GM18858 (cell line): Measurements from ENCODE around the gene DLG2.
"Not testable (repeated sequence)": the region's sequence is repeated elsewhere in the genome, so short reads cannot be mapped to it uniquely, and the experiment has no call there.

Experiments used
- ATAC-seq: cut with Tn5 transposase; IDR thresholded peaks from one replicate; pipeline ENCODE4 v1.9.1; 2021; ENCODE audit not compliant: unreplicated experiment

The DLG2 gene

DNA sequence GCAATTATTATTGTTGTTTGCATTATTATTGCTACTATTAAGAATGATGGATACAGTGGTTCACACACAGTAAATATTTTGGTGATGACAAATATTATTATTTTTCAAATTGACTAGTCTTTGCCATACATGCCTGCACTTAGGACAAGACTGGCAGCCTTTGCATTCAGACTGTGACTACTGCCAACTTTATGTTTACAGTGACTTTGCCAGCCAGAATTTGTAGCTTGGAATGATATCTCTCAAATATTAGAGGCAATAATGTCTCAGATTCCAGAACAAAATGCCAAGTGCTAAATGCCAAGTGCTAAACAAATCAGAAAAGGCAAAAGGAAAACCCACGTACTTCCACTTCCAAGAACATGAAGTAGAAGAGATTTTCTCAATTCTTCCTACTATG is 823.1 kb downstream of the DLG2 start:
- no peak for ATAC-seq

DNA sequence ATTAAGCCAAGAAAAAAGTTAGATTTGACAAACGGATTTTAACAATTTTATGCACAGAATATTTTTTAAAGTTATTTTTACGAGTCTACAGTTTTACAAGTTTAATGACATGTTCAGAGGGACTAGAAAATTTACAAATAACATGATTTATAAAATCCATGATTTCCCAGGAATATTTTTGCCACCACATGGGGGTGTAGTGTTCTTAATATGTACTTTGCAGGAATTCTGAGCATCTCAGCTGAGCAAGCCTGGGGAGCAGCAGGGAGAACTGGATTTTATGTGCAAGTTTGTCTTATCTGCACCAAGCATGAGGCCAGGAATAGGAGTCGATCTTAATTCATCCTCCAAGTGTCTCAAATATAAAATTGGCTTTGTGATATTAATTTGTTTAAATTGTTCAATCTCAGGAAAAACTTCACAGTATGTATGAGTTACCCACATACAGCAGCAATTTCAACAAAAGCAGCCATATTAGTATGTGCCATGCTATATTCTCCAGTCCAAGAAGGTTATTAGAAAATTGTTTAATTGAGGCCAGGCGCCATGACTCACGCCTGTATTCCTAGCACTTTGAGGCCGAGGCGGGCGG is 826.3 kb downstream of the DLG2 start:
- ATAC-seq: no peak

DNA sequence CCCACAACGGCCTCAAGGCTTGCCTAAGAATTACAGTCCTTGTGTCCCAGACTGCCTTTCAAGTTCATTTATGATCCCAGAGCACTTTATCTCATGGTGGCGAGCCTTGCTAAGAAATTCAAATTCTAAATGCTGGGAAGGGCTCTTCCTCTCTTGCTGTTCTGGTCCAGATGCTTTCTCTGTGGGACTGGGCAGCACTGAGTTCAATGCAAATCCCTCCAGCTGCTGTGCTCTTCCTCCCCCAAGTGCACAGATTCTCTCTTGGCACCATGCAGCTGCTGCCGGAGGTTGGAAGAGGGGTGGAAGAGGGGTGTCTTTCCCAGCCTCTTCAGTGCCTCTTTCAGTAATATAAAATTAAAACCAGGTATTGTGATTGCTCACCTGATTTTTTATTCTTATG is 828.0 kb downstream of the DLG2 start:
- ATAC-seq: no peak

DNA sequence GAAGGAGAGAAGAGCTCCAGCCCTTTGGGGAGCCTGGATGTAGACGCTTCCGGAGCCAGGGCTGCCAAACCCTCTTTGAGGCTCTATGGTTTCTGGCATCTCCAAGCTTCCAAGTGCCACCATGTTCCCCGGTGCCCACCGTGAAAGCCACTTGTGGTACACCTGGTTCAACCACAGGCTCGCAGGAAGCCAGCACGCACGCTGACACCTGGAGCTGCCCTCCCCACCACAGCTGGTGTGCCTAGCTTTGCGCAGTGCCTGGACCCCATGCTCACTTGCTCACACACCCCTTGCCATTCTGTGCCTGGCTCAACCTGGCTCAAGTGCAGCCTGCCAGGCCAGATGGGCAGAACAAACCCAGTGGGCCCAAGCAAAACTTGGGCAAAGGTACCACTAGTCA is 831.4 kb downstream of the DLG2 start:
- ATAC-seq: no peak

DNA sequence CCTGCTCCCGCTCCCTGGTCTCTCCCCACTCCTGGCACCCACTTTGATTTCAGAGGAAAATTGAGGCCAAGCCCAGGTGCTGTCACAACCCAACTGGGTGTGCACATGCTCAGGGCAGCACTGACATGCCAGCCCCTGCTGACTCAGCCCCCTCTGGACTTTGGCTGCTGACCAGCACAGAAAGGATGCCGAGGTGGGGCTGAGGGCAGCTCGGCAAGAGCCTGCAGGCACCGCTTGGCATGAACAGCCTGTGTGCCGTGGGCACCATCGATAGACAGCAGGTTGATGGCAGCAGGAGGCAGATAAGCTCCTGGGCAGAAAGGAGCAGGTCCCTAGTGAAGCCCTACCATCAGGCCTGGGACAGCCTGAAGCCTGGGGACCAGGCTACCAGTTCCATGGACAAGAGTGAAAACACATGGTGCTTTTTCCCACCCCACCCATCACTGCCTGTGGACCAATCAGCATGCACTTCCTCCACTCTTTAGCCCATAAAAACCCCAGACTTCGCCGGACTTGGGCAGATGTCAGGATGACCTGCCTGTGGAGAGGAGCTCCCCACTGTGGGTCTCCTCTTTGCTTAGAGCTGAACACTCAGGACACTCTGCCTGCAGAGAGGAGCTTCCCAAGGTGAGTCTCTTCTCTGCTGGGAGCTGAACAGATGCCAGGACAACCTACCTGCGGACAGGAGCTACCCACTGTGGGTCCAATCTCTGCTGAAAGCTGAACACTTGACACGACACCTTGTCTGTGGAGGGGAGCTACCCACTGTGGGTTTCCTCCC is 832.3 kb downstream of the DLG2 start:
- no peak for ATAC-seq

- no peak for ATAC-seq
These were observed 833.8 kb downstream of the DLG2 start for GRCh38 chr11:84793318-84793717.

DNA sequence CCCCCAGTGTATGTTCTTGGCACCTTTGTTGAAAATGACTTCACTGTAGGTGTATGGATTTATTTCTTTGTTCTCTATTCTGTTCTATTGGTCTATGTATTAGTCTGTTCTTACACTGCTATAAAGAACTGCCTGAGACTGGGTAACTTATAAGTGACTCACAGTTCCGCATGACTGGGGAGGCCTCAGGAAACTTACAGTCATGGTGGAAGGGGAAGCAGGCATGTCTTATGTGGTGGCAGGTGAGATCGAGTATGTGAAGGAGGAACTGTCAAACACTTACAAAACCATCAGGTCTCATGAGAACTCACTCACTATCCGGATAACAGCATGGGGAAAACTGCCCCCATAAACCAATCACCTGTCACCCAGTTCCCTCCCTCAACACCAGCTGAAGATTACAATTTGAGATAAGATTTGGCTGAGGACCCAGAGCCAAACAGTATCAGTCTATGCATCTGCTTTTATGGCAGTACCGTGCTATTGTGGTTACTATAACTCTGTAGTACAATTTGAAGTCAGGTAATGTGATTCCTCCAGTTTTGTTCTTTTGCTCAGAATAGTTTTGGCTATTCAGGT is 836.2 kb downstream of the DLG2 start:
- no peak for ATAC-seq

DNA sequence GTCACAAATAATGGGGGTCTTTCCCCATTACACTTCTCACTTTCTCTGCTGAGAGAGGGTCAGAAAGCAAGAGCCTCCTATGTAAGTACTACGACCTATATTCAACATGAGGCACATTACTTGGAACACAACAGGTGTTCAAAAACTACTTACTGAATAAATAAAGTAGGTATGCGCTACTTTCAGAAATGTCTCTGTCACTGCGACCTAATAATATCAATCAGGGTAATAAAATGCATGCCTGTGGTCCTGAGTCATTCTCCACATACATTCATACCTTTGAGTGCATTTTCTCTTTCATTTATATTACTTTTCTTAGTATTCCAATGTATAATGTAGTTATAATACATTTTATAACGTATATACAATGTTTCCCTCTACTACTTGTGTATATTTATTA is 838.9 kb downstream of the DLG2 start:
- no peak for ATAC-seq

- ATAC-seq: not testable (repeated sequence)
These were observed 843.0 kb downstream of the DLG2 start for GRCh38 chr11:84784158-84784557.

DNA sequence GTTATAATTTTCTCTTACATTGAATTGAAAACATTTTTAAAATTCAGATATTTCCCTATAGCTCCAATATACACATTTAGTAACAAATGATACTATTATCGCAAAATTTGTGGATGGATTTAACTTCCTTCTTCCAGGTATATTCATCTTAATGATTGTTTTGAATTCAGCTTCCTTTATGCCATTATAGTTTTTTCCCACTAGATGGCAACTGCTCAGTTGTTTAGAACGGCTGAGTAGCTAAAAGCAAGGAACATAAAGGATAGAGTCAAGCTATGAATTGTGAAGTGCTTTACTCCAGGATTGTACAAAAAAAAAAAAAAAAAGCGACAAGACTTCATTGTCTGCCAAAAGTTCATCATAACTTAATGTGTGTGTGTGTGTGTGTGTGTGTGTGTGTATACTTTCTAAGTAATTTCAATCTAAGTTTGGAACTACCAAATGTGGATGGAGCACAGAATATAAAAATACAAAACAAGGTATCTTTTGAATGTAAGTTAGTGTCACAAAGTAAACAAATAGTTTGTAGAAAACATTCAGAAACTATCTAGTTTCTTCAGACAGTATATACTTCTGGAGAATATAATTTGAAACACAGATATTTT is 846.4 kb downstream of the DLG2 start:
- ATAC-seq: no peak

GRCh38 chr11:84775503-84775902 is 851.6 kb downstream of the DLG2 start:
- no peak for ATAC-seq

DNA sequence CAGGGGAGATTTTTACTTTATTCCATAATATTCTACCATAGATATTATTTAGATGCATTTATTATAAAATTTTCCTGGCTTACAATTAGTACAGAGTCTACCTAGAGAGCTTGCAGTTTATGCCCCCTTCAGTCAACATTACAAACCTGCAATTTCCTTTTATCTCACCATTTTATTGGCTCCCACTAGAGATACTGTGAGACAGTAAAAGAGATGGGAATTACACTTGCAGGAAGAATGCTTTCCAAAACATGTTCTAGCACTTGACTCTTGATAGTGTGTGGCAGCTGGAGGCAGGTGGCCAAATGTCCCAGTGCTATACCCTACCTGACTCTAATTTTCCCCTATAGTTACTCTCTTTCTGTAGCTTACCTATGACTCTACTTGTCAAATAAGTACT is 863.2 kb downstream of the DLG2 start:
- ATAC-seq: no peak

DNA sequence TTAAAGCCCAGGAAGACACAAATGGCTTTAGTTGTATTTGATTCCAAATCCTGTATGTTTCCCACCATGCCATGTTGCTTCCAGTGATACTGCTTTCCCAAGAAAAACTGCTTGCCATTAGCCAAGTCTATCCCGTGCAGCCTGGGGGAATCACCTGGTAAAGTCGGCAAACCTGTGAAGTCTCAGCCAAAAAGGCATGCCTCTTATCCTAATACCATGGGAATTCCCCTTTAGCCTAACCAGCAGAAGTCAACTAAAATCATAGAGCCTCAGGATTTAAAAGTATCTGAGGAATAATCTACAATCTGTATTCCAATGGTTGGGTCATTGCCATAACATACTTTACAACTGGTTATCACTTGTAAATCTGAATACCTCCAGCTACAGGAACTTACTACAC is 869.4 kb downstream of the DLG2 start:
- ATAC-seq: no peak

GRCh38 chr11:84751371-84751770 is 875.8 kb downstream of the DLG2 start:
- ATAC-seq: no peak

DNA sequence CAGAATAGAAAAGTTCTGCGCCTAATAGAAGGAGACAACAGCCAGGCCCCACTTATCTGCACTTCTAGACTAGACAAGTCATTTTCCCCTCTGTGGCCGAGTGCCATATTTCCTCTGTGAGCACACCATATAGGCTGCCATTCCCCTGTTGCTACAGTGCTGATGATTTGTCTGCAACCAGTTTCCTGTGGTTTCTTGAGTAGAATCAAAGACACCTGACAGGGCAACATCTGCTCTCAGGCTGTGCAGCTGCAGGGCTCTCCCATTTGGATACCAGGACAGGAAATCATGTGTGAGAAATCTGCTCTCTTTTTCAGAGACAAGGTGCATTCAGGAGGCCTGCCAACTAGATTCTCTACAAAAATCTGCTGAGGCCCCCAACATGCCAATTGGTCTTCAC is 879.3 kb downstream of the DLG2 start:
- no peak for ATAC-seq

GRCh38 chr11:84740050-84740449 is 887.1 kb downstream of the DLG2 start:
- ATAC-seq: no peak

GRCh38 chr11:84724256-84724655 is 902.9 kb downstream of the DLG2 start:
- ATAC-seq: no peak

GRCh38 chr11:84722583-84723108 is 904.5 kb downstream of the DLG2 start:
- ATAC-seq: no peak

DNA sequence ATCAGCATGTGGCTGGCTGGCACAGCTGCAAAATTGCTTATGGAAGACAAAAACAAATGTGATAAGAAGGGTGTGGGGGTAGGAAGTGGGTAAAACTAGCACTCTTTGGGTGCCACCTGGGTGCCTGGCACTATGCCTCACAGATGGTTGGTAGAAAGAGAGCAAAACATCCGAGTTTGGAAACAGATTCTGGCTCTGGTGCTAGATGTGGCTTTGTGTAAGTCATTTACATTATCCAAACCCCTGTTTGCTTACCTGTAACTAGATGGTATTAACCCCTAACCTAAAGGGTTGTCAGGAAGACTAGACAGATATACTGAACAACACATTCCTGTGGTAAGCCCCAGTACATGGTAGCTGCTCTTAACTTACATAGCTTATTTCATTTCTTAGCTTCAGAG is 905.6 kb downstream of the DLG2 start:
- ATAC-seq: no peak

- ATAC-seq: no peak
These were observed 906.3 kb downstream of the DLG2 start for GRCh38 chr11:84720706-84721402.

DNA sequence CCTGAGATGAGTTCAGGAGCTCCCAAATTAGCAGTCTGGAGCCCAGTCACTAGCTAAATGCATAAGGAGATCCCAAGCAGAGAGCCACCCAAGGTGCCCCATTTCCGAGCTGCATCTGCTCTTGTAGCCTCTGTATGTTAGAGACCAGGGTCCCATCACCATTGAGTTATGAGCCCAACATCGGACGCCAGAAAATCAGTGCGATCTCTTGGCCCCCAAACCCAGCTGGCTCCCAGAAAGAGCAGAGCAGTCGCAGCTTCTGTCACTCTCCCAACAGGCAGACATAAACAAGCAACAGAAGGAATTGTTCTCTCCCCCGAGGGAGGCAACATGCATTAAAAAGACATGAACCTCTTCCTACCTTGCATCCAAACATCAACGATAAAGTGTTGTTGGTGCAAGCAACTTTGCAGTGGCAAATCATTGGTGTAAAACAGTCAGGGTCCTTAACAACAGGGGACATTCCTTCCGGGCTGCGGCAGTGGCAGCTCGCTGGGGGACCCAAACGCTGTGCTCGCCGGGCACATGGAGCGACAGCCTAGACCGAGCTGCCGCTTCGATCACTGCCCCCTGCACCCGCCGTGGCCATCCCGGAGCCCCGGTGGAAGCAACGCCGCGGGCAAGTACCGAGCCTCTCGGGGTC is 907.1 kb downstream of the DLG2 start:
- ATAC-seq: no peak
